Neutrophil (primary cell): Measurements from ENCODE around the gene CCND2.

ENCODE experiments used
- H3K27ac ChIP-seq: fragments of 200-600 bp; sonication (generic); 2 replicates; pipeline ENCODE4 v1.5.1; 2016; ENCODE audit warnings: mild to moderate bottlenecking, moderate library complexity
- H3K27me3 ChIP-seq: fragments of 200-600 bp; sonication (generic); 2 replicates; pipeline ENCODE4 v1.6.0; 2016; ENCODE audit warnings: mild to moderate bottlenecking
- H3K36me3 ChIP-seq: fragments of 200-600 bp; sonication (generic); 2 replicates; pipeline ENCODE4 v1.5.1; 2017
- H3K4me1 ChIP-seq, 2 experiments: fragments of 200-600 bp in 1 of 2; sonication (generic) in 1 of 2; 1 replicate in 1 of 2; 2 replicates in 1 of 2; pipeline versions ENCODE4 v1.5.1 to v1.6.1; 2013 to 2016; ENCODE audit warnings: low read depth in 1 of 2, low read length in 1 of 2, mild to moderate bottlenecking in 1 of 2, moderate library complexity in 1 of 2; ENCODE audit not compliant: control insufficient read depth in 1 of 2, insufficient read depth in 1 of 2
- H3K4me3 ChIP-seq, 2 experiments: fragments of 200-600 bp in 1 of 2; sonication (generic) in 1 of 2; 1 replicate in 1 of 2; 2 replicates in 1 of 2; pipeline ENCODE4 v1.5.1; 2013 to 2016; ENCODE audit warnings: low read depth in 1 of 2, low read length in 1 of 2, mild to moderate bottlenecking in 1 of 2, moderate library complexity in 1 of 2
- H3K9me3 ChIP-seq: fragments of 200-600 bp; sonication (generic); 2 replicates; pipeline ENCODE4 v1.5.1; 2016
- TF ChIP-seq, protein P1 (sequence below): fragments of 200-600 bp; sonication (generic); IDR thresholded peaks from 2 replicates; pipeline ENCODE4 v1.5.1; 2016; ENCODE audit warnings: antibody characterized with exemption

CCND2 gene

DNA sequence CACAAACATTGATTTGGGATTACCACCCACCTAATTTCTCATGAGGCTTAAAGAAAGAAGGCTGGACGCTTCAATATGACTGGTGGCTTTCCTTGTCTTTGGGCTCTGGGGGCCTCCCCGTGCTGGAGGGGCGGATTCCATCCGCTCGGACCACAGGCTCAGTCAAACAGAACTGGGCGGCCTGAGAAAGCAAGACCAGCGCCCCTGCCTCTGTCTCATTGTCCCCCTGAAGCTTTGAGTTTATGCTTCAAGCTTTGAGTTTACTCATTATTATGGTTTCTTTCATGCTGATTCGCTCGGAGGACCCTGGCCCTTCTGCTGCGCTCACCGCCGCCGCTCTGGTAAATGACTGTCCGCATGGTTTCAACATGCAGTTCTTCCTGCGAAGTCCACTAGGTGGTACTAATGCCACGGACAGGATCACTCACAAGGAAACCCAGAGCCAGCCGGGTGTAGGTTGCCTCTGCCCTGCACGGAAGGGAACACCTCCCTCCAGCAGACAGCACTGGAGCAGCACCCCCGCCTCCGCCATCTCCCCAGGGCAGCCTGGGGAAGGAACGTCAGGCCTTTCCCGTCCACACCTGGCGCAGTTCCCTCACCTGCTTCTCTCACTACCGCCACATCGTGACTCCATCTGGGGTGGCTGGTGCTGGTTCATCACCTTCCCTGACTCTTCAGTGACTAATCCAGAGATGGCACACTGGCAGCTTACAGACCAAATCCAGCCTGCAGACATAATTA lies 34.2 kb downstream of the CCND2 start:
- Histone ChIP-seq H3K9me3 (no peaks in the 10 kb centered on the region), H3K4me1 (no peaks in the 10 kb centered on the region), H3K36me3 (peaks cover 59% of the 10 kb centered on the region), H3K27ac (no peak overlapping the region), H3K27me3 (no peaks in the 10 kb centered on the region), H3K4me3 (no peak overlapping the region)
- TF ChIP-seq, protein P1, sequence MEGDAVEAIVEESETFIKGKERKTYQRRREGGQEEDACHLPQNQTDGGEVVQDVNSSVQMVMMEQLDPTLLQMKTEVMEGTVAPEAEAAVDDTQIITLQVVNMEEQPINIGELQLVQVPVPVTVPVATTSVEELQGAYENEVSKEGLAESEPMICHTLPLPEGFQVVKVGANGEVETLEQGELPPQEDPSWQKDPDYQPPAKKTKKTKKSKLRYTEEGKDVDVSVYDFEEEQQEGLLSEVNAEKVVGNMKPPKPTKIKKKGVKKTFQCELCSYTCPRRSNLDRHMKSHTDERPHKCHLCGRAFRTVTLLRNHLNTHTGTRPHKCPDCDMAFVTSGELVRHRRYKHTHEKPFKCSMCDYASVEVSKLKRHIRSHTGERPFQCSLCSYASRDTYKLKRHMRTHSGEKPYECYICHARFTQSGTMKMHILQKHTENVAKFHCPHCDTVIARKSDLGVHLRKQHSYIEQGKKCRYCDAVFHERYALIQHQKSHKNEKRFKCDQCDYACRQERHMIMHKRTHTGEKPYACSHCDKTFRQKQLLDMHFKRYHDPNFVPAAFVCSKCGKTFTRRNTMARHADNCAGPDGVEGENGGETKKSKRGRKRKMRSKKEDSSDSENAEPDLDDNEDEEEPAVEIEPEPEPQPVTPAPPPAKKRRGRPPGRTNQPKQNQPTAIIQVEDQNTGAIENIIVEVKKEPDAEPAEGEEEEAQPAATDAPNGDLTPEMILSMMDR, result no peak

DNA sequence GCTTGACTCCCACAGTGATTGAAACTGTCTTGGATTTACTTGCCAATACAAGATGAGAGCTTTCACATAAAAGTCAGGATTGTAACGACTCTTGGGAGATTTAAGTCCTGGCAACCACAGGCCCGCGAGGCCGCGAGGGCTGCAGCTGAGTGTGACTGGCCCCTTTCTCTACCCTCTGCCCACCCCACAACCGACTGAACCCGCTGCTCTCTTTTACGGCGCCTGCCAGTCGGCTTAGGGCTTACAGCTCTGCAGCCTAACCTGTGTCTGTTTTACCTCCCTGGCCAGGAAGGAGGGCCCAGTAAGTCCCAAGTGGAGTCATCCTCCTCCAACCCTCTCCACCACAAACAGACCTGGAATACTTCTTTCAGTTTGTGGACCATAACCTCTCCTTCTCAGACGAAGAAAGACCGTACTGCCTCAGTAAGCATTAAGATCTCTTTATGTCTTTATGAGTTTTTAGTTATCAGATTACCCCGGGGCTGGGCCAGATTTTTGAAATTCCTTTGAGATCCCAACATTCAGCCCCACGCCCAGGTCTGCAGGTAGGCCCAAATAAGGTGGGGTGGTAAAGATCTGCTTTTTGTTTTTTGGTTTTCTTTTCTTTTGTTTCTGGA lies 34.9 kb downstream of the CCND2 start:
- Histone ChIP-seq H3K4me1 (no peaks in the 10 kb centered on the region), H3K4me3 (no peak overlapping the region), H3K27me3 (no peaks in the 10 kb centered on the region), H3K36me3 (peaks cover 54% of the 10 kb centered on the region), H3K9me3 (no peaks in the 10 kb centered on the region), H3K27ac (no peak overlapping the region)
- TF ChIP-seq, protein P1, result no peak

DNA sequence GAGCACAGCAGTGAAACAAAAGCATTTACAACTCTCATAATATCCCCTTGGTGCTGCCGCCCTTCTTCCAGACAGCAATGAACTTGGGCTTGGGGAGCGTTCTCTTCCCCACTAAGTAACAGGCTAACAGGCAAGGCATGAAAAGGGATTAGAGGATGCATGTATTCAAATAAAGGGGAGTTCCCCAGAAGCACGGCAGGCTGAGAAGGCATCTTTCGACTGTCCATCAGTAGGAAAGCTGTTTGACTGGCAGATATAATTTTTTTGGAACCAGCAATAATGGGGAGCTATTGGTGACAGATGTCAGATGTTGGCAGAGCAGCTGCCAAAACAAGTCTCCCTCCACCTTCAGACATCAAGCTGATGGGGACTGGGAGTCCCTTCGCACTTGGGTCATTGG lies 38.2 kb downstream of the CCND2 start:
- Histone ChIP-seq H3K9me3 (no peaks in the 10 kb centered on the region), H3K27ac (no peak overlapping the region), H3K36me3 (peaks cover 26% of the 10 kb centered on the region), H3K4me3 (no peak overlapping the region), H3K4me1 (no peaks in the 10 kb centered on the region), H3K27me3 (no peaks in the 10 kb centered on the region)
- TF ChIP-seq, protein P1, result no peak

DNA sequence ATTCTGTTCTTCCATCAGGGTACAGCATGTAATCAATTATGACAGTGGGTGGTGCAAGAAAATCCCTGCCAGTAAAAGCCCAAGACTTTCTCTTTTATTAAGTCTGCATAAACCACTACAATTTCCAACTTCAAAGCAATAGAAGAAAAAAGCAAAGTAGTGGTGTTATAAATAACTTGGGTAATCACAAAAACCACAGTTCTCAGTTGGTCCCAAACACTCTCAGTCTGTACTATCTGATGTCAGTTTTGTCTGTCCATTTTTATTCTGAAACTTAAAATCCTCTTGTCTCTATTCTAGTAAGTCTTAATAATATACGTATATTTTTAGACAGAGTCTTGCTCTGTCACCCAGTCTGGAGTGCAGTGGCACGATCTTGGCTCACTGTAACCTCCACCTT lies 38.7 kb downstream of the CCND2 start:
- H3K36me3 ChIP-seq, result peaks cover 21% of the 10 kb centered on the region
- H3K27ac ChIP-seq, result no peak overlapping the region
- H3K27me3 ChIP-seq, result no peaks in the 10 kb centered on the region
- TF ChIP-seq, protein P1, result no peak
- H3K4me3 ChIP-seq, result no peak overlapping the region
- no peaks in the 10 kb centered on the region for H3K4me1 ChIP-seq
- no peaks in the 10 kb centered on the region for H3K9me3 ChIP-seq

DNA sequence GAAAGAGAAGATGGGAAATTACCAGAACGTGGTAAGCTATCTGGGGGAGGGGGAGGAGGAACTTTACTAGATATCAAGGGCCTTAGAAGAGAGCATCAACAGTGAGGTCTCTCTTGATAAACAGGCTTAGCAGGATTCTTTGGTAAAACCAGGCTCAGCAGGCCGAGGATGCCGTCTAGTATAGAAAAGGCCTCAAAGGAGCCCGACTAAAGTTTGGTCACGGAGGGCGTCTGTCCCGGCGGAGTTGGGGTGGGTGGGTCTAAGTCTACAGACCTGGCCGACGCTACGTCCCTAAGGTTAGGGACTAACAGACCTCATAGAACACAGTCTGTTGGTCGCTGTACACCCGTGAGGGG lies 46.9 kb downstream of the CCND2 start:
- TF ChIP-seq, protein P1, result no peak
- Histone ChIP-seq H3K9me3 (no peaks in the 10 kb centered on the region), H3K27me3 (no peaks in the 10 kb centered on the region), H3K36me3 (no peaks in the 10 kb centered on the region), H3K4me3 (peak overlapping the region; percentile 97 to 99), H3K4me1 (peaks cover 25 to 28% of the 10 kb centered on the region in 2 experiments), H3K27ac (peak overlapping the region; percentile 83)
